Fibroblast of lung (primary cell): ENCODE results near the gene PFDN6. TPM values are rescaled to one million over a fixed set of nuclear protein-coding genes. Genes with fewer than 3 reads are reported as not detected.
A peak's percentile ranks its signal among the peaks of the same experiment; 100 is the strongest.

ENCODE experiments used
- DNase-seq, 2 donors: peaks; one replicate each; pipeline versions ENCODE4 v3.0.0 to v3.0.0-alpha.2; 2010; ENCODE audit warnings: low read depth in 2 of 2
- H2AFZ ChIP-seq: 2 replicates; pipeline ENCODE4 v1.5.1; 2012; ENCODE audit warnings: low read length, control low read depth, inconsistent platforms
- H3K27ac ChIP-seq: 2 replicates; pipeline ENCODE4 v1.5.1; 2011; ENCODE audit warnings: low read length, control low read depth; ENCODE audit not compliant: insufficient read depth
- H3K27me3 ChIP-seq: 2 replicates; pipeline ENCODE4 v1.5.1; 2011; ENCODE audit warnings: mild to moderate bottlenecking, low read length; ENCODE audit not compliant: control insufficient read depth, insufficient read depth
- H3K36me3 ChIP-seq: 2 replicates; pipeline ENCODE4 v1.5.1; 2011; ENCODE audit warnings: low read length; ENCODE audit not compliant: control insufficient read depth, insufficient read depth
- H3K4me1 ChIP-seq: 2 replicates; pipeline ENCODE4 v1.5.1; 2011; ENCODE audit warnings: low read length; ENCODE audit not compliant: control insufficient read depth, insufficient read depth; ENCODE audit errors: extremely low read depth
- H3K4me2 ChIP-seq: 2 replicates; pipeline ENCODE4 v1.5.1; 2011; ENCODE audit warnings: low read length, control low read depth; ENCODE audit not compliant: insufficient read depth; ENCODE audit errors: extremely low read depth
- H3K4me3 ChIP-seq, 4 experiments: fragments of 200-600 bp in 1 of 4; sonication (generic) in 1 of 4; replicated peaks in 1 of 4; 2 replicates each; pipeline ENCODE4 v1.5.1; 2011 to 2016; ENCODE audit warnings: low read length in 4 of 4, low read depth in 3 of 4, mild to moderate bottlenecking in 3 of 4, control low read depth in 2 of 4, inconsistent platforms in 1 of 4, mixed read lengths in 1 of 4; ENCODE audit not compliant: insufficient read depth in 1 of 4; ENCODE audit errors: control extremely low read depth in 1 of 4
- H3K79me2 ChIP-seq: 2 replicates; pipeline ENCODE4 v1.5.1; 2012; ENCODE audit warnings: mild to moderate bottlenecking, low read length, inconsistent platforms; ENCODE audit not compliant: control insufficient read depth, insufficient read depth
- H3K9ac ChIP-seq: 2 replicates; pipeline ENCODE4 v1.5.1; 2011; ENCODE audit warnings: mild to moderate bottlenecking, low read length, control low read depth; ENCODE audit not compliant: insufficient read depth
- H3K9me3 ChIP-seq: 2 replicates; pipeline ENCODE4 v1.5.1; 2012; ENCODE audit warnings: low read depth, low read length; ENCODE audit not compliant: control insufficient read depth, insufficient read depth
- H4K20me1 ChIP-seq: 2 replicates; pipeline ENCODE4 v1.5.1; 2011; ENCODE audit warnings: low read length; ENCODE audit not compliant: control insufficient read depth, insufficient read depth; ENCODE audit errors: extremely low read depth
- CTCF ChIP-seq, 2 donors: IDR thresholded peaks in 1 of 2; conservative IDR thresholded peaks in 1 of 2; 1 replicate in 1 of 2; 2 replicates in 1 of 2; pipeline ENCODE4 v1.5.1; 2011 to 2012; ENCODE audit warnings: low read length in 2 of 2, control low read depth in 1 of 2, inconsistent platforms in 1 of 2, low read depth in 1 of 2, mild to moderate bottlenecking in 1 of 2
- EZH2 ChIP-seq: IDR thresholded peaks from 2 replicates; pipeline ENCODE4 v1.5.1; 2012; ENCODE audit warnings: low read length, control low read depth, mild to moderate bottlenecking; ENCODE audit errors: missing control alignments
- polyA plus RNA-seq, 2 donors: library from polyadenylated mRNA; depleted of rRNA in 1 of 2; stranded (reverse) in 1 of 2; unstranded in 1 of 2; fragments of >200 nt; gene quantifications; 2 replicates each; pipeline ENCODE4 v1.2.1, GENCODE V29; 2011 to 2012; ENCODE audit warnings: missing spikeins in 1 of 2
- total RNA-seq: library from RNA; depleted of rRNA; stranded (reverse); fragments of >200 nt; gene quantifications from 2 replicates; pipeline ENCODE4 v1.2.1, GENCODE V29; 2014

The PFDN6 gene
- total and polyA plus RNA-seq, 2 donors (not counting 1 experiment from before 2014, with no cell fraction given), result 39.8 to 46.7 TPM

GRCh38 chr6:33264015-33264414 lies 25.4 kb upstream of the PFDN6 start:
- Histone ChIP-seq H3K4me2 (no peak overlapping the region), H3K27ac (no peak overlapping the region), H3K27me3 (no peaks in the 10 kb centered on the region), H3K36me3 (peaks cover 11% of the 10 kb centered on the region), H3K9ac (no peak overlapping the region), H2AFZ (no peak overlapping the region), H3K4me3 (no peak overlapping the region), H3K9me3 (no peaks in the 10 kb centered on the region), H3K4me1 (no peaks in the 10 kb centered on the region), H3K79me2 (no peaks in the 10 kb centered on the region), H4K20me1 (no peaks in the 10 kb centered on the region)
- TF ChIP-seq EZH2 (no peak), CTCF (conservative IDR thresholded peaks at IDR 0.05 in 1 of 2, IDR thresholded peaks at IDR 0.05 in 1 of 2; ENCODE audit: low read depth in 1 of 2, low read length in 2 of 2) (no peak)
- no peak for DNase-seq

- no peaks in the 10 kb centered on the region for H3K27me3 ChIP-seq
- peaks cover 19% of the 10 kb centered on the region for H3K36me3 ChIP-seq
- no peak for TF ChIP-seq CTCF (conservative IDR thresholded peaks at IDR 0.05 in 1 of 2, IDR thresholded peaks at IDR 0.05 in 1 of 2; ENCODE audit: low read depth in 1 of 2, low read length in 2 of 2)
- no peak for TF ChIP-seq EZH2
These were observed 18.3 kb upstream of the PFDN6 start for GRCh38 chr6:33271117-33271467.

GRCh38 chr6:33271468-33272274 lies 17.7 kb upstream of the PFDN6 start, which contains the start of the genes RPS18 and VPS52:
RPS18 (plus strand) TSS chr6:33272075; CDS start chr6:33272120, 45 bp downstream.
VPS52 (minus strand) TSS chr6:33271876; CDS start chr6:33271675, 201 bp downstream.
- Histone ChIP-seq H3K79me2 (peaks cover 51% of the 10 kb centered on the region), H3K9me3 (no peaks in the 10 kb centered on the region), H3K9ac (peak within 1 kb of the TSS; percentile 95), H3K36me3 (peaks cover 17% of the 10 kb centered on the region), H3K4me1 (peaks cover 17% of the 10 kb centered on the region), H3K27me3 (no peaks in the 10 kb centered on the region), H3K4me2 (peak within 1 kb of the TSS; percentile 100), H4K20me1 (no peaks in the 10 kb centered on the region), H2AFZ (peak within 1 kb of the TSS; percentile 97), H3K4me3 (peak within 1 kb of the TSS; percentile 75 to 97 (median 92)), H3K27ac (peak within 1 kb of the TSS; percentile 95)
- peak; percentile 99 to 100 for DNase-seq
- no peak for TF ChIP-seq CTCF (conservative IDR thresholded peaks at IDR 0.05 in 1 of 2, IDR thresholded peaks at IDR 0.05 in 1 of 2; ENCODE audit: low read depth in 1 of 2, low read length in 2 of 2)
- TF ChIP-seq EZH2, result no peak

More at GRCh38 chr6:33271117-33271467, 18.3 kb upstream of the PFDN6 start:
- H3K79me2 ChIP-seq, result peaks cover 51% of the 10 kb centered on the region
- peak overlapping the region; percentile 95 for H3K27ac ChIP-seq
- no peaks in the 10 kb centered on the region for H4K20me1 ChIP-seq
- H3K4me2 ChIP-seq, result peak overlapping the region; percentile 98
- peaks cover 14% of the 10 kb centered on the region for H3K4me1 ChIP-seq
- H2AFZ ChIP-seq, result peak overlapping the region; percentile 97
- peak overlapping the region; percentile 75 to 97 (median 92) for H3K4me3 ChIP-seq
- DNase-seq, result peak in 1 of 2 donors; percentile 38
- H3K9ac ChIP-seq, result peak overlapping the region; percentile 95
- no peaks in the 10 kb centered on the region for H3K9me3 ChIP-seq
